ENCODE data around the gene CST8.
"Not testable (repeated sequence)": the region's sequence is repeated elsewhere in the genome, so short reads cannot be mapped to it uniquely, and the experiment has no call there.

DNA sequence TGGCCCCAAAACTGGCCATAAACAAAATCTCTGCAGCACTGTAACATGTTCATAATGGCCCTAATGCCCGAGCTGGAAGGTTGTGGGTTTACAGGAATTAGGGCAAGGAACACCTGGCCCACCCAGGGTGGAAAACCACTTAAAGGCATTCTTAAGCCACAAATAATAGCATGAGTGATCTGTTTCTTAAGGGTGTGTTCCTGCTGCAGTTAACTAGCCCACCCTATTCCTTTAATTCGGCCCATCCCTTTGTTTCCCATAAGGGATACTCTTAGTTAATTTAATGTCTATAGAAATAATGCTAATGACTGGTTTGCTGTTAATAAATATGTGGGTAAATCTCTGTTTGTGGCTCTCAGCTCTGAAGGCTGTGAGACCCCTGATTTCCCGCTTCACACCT lies 24.0 kb upstream of the CST8 start:
- TF ChIP-seq POLR2A (IDR thresholded peaks at IDR 0.05; ENCODE audit: extremely low read depth, insufficient read length) = not testable (repeated sequence)
- TF ChIP-seq, protein P1, sequence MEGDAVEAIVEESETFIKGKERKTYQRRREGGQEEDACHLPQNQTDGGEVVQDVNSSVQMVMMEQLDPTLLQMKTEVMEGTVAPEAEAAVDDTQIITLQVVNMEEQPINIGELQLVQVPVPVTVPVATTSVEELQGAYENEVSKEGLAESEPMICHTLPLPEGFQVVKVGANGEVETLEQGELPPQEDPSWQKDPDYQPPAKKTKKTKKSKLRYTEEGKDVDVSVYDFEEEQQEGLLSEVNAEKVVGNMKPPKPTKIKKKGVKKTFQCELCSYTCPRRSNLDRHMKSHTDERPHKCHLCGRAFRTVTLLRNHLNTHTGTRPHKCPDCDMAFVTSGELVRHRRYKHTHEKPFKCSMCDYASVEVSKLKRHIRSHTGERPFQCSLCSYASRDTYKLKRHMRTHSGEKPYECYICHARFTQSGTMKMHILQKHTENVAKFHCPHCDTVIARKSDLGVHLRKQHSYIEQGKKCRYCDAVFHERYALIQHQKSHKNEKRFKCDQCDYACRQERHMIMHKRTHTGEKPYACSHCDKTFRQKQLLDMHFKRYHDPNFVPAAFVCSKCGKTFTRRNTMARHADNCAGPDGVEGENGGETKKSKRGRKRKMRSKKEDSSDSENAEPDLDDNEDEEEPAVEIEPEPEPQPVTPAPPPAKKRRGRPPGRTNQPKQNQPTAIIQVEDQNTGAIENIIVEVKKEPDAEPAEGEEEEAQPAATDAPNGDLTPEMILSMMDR (IDR thresholded peaks at IDR 0.05; ENCODE audit: low read depth, low read length) = not testable (repeated sequence)

Data from NB4 (cell line).